Measurements from ENCODE around the gene DGKQ.

DGKQ gene

DNA sequence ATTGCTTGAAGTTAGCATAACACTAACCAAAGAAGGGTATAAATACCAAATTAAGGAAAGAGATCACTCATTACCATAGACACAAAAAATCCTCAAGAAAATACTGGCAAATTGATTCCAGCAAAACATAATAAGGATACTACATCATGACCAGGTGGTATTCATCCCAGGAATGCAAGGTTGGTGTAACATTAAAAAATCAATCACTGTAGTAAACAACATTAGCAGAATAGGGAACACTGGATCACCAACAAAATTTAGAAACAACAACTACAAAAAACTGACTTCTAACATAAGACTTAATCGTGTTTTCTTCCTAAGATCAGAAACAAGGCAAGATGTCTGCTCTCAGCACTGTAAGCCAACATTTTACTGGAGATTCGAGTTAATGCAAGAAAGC lies 55.4 kb downstream of the DGKQ start:
- H3K9me3 ChIP-seq (ENCODE audit: insufficient read depth, low read length): peaks cover 11% of the 10 kb centered on the region; the same call in 1 of the 2 replicates
- no peak overlapping the region for H3K4me3 ChIP-seq (ENCODE audit: insufficient read length, low read depth)
- H3K9ac ChIP-seq (ENCODE audit: insufficient read length, low read depth): no peak overlapping the region
- no peaks in the 10 kb centered on the region for H3K4me1 ChIP-seq (ENCODE audit: insufficient read depth, insufficient read length)
- no peak for DNase-seq (ENCODE audit: low read depth, low spot score)
- H3K27me3 ChIP-seq (ENCODE audit: insufficient read depth, insufficient read length): no peaks in the 10 kb centered on the region
- TF ChIP-seq YY1 (IDR thresholded peaks at IDR 0.05; ENCODE audit: insufficient read depth, insufficient read length) (no peak), SUZ12 (IDR thresholded peaks at IDR 0.05; ENCODE audit: extremely low read depth, insufficient read depth, insufficient read length) (no peak), ZNF274 (IDR thresholded peaks at IDR 0.05; ENCODE audit: low read depth, low read length) (no peak)
- peaks cover 7% of the 10 kb centered on the region for H3K36me3 ChIP-seq (ENCODE audit: insufficient read depth, insufficient read length, low read length)

DNA sequence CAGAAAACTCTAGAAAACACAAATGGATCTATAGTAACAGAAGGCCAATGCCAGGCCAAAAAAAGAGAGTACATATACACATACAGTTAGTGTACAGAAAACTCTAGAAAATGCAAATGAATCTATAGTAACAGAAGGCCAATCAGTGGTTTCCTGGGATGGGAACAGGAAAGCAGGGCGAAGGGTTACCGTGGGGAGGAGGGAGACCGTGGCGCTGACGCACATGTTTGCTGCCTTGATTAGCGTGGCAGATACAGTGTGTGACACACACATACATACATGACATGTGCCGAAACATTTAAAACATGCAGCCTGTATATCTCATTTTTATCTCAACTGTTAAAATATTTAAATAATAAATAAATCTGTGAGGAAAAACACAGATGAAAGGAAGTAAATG lies 55.9 kb downstream of the DGKQ start:
- Histone ChIP-seq H3K4me3 (ENCODE audit: insufficient read length, low read depth) (no peak overlapping the region), H3K9ac (ENCODE audit: insufficient read length, low read depth) (no peak overlapping the region), H3K27me3 (ENCODE audit: insufficient read depth, insufficient read length) (no peaks in the 10 kb centered on the region), H3K4me1 (ENCODE audit: insufficient read depth, insufficient read length) (no peaks in the 10 kb centered on the region), H3K9me3 (ENCODE audit: insufficient read depth, low read length) (peaks cover 11% of the 10 kb centered on the region; the same call in 1 of the 2 replicates), H3K36me3 (ENCODE audit: insufficient read depth, insufficient read length, low read length) (peaks cover 7% of the 10 kb centered on the region)
- no peak for DNase-seq (ENCODE audit: low read depth, low spot score)
- TF ChIP-seq SUZ12 (IDR thresholded peaks at IDR 0.05; ENCODE audit: extremely low read depth, insufficient read depth, insufficient read length) (no peak), ZNF274 (IDR thresholded peaks at IDR 0.05; ENCODE audit: low read depth, low read length) (no peak), YY1 (IDR thresholded peaks at IDR 0.05; ENCODE audit: insufficient read depth, insufficient read length) (no peak)

DNA sequence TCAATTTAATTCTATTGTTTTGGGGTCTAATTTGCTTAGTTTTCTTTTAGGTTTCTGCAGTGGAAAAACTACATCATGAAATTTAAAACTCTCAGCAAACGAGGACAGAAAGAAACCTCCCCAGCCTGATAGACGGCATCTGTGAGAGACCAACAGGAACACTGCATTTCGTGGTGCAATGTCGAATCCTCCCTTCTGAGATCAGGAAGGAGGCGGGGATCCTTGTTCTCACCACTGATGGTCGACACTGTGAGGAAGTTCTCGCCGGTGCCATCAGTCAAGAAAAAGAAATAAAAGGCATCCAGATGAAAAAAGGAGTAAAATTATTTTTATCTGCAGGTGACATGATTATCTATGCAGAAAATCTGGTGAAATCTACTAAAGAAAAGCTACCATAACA lies 57.8 kb downstream of the DGKQ start:
- H3K9me3 ChIP-seq (ENCODE audit: insufficient read depth, low read length): peaks cover 11% of the 10 kb centered on the region; the same call in 1 of the 2 replicates
- no peak for TF ChIP-seq ZNF274 (IDR thresholded peaks at IDR 0.05; ENCODE audit: low read depth, low read length)
- no peak for TF ChIP-seq SUZ12 (IDR thresholded peaks at IDR 0.05; ENCODE audit: extremely low read depth, insufficient read depth, insufficient read length)
- TF ChIP-seq YY1 (IDR thresholded peaks at IDR 0.05; ENCODE audit: insufficient read depth, insufficient read length): no peak
- H3K4me1 ChIP-seq (ENCODE audit: insufficient read depth, insufficient read length): peaks cover 4% of the 10 kb centered on the region
- H3K27me3 ChIP-seq (ENCODE audit: insufficient read depth, insufficient read length): no peaks in the 10 kb centered on the region
- no peak overlapping the region for H3K9ac ChIP-seq (ENCODE audit: insufficient read length, low read depth)
- peaks cover 24% of the 10 kb centered on the region for H3K36me3 ChIP-seq (ENCODE audit: insufficient read depth, insufficient read length, low read length)
- H3K4me3 ChIP-seq (ENCODE audit: insufficient read length, low read depth): no peak overlapping the region
- no peak for DNase-seq (ENCODE audit: low read depth, low spot score)

DNA sequence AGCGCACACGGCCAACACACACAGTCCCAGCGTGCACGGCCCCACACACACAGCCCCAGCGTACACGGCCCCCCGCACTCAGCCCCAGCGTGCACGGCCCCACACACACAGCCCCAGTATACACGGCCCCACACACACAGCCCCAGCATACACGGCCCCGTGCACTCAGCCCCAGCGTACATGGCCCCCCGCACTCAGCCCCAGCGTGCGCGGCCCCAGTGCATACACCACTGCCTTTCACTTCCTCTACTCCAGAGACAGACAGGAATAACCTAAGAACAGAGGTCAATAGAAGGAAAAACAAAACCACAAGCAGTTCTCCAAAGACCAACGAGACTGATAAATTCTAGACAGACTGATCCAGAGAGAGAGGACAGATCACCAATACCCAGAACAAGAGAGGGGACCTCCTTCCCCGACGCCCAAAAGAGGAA lies 58.3 kb downstream of the DGKQ start:
- Histone ChIP-seq H3K4me3 (ENCODE audit: insufficient read length, low read depth) (no peak overlapping the region), H3K27me3 (ENCODE audit: insufficient read depth, insufficient read length) (no peaks in the 10 kb centered on the region), H3K4me1 (ENCODE audit: insufficient read depth, insufficient read length) (peaks cover 4% of the 10 kb centered on the region), H3K9ac (ENCODE audit: insufficient read length, low read depth) (no peak overlapping the region), H3K36me3 (ENCODE audit: insufficient read depth, insufficient read length, low read length) (peaks cover 30% of the 10 kb centered on the region), H3K9me3 (ENCODE audit: insufficient read depth, low read length) (peaks cover 11% of the 10 kb centered on the region; the same call in 1 of the 2 replicates)
- DNase-seq (ENCODE audit: low read depth, low spot score): no peak
- TF ChIP-seq SUZ12 (IDR thresholded peaks at IDR 0.05; ENCODE audit: extremely low read depth, insufficient read depth, insufficient read length): no peak
- no peak for TF ChIP-seq YY1 (IDR thresholded peaks at IDR 0.05; ENCODE audit: insufficient read depth, insufficient read length)
- TF ChIP-seq ZNF274 (IDR thresholded peaks at IDR 0.05; ENCODE audit: low read depth, low read length): no peak

DNA sequence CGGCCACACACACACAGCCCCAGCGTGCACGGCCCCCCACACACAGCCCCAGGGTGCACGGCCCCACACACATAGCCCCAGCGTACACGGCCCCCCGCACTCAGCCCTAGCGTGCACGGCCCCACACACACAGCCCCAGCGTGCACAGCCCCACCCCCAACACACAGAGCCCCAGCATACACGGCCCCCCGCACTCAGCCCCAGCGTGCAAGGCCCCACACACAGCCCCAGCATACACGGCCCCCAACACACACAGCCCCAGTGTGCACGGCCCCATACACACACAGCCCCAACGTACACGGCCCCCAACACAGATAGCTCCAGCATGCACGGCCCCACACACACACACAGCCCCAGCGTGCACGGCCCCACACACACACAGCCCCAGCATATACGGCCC lies 58.8 kb downstream of the DGKQ start:
- peaks cover 35% of the 10 kb centered on the region for H3K36me3 ChIP-seq (ENCODE audit: insufficient read depth, insufficient read length, low read length)
- peaks cover 4% of the 10 kb centered on the region for H3K4me1 ChIP-seq (ENCODE audit: insufficient read depth, insufficient read length)
- no peak overlapping the region for H3K4me3 ChIP-seq (ENCODE audit: insufficient read length, low read depth)
- H3K9ac ChIP-seq (ENCODE audit: insufficient read length, low read depth): no peak overlapping the region
- H3K9me3 ChIP-seq (ENCODE audit: insufficient read depth, low read length): peaks cover 11% of the 10 kb centered on the region; the same call in 1 of the 2 replicates
- H3K27me3 ChIP-seq (ENCODE audit: insufficient read depth, insufficient read length): no peaks in the 10 kb centered on the region
- TF ChIP-seq ZNF274 (IDR thresholded peaks at IDR 0.05; ENCODE audit: low read depth, low read length) (no peak), YY1 (IDR thresholded peaks at IDR 0.05; ENCODE audit: insufficient read depth, insufficient read length) (no peak), SUZ12 (IDR thresholded peaks at IDR 0.05; ENCODE audit: extremely low read depth, insufficient read depth, insufficient read length) (no peak)
- DNase-seq (ENCODE audit: low read depth, low spot score): no peak

DNA sequence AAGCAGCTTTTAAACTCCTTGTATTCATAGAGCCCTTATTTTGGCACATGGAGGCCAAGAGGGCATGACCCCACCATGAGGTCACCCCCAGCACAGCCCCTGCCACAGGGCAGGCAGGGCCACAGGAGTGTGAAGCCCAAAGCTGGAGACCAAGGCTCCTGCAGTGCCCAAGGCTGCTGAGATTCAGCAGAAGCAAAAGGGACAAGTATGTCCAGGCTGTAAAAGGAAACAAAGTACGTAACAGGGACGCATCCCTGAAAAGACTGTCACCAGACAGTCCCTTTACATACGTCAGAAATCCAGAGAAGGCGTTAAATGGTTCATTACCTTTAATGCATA lies 60.1 kb downstream of the DGKQ start:
- H3K9ac ChIP-seq (ENCODE audit: insufficient read length, low read depth): no peak overlapping the region
- TF ChIP-seq SUZ12 (IDR thresholded peaks at IDR 0.05; ENCODE audit: extremely low read depth, insufficient read depth, insufficient read length) (no peak), ZNF274 (IDR thresholded peaks at IDR 0.05; ENCODE audit: low read depth, low read length) (no peak), YY1 (IDR thresholded peaks at IDR 0.05; ENCODE audit: insufficient read depth, insufficient read length) (no peak)
- peaks cover 4% of the 10 kb centered on the region for H3K4me1 ChIP-seq (ENCODE audit: insufficient read depth, insufficient read length)
- H3K27me3 ChIP-seq (ENCODE audit: insufficient read depth, insufficient read length): no peaks in the 10 kb centered on the region
- no peak overlapping the region for H3K4me3 ChIP-seq (ENCODE audit: insufficient read length, low read depth)
- DNase-seq (ENCODE audit: low read depth, low spot score): no peak
- peaks cover 6% of the 10 kb centered on the region; the same call in 1 of the 2 replicates for H3K9me3 ChIP-seq (ENCODE audit: insufficient read depth, low read length)
- peaks cover 43% of the 10 kb centered on the region for H3K36me3 ChIP-seq (ENCODE audit: insufficient read depth, insufficient read length, low read length)

DNA sequence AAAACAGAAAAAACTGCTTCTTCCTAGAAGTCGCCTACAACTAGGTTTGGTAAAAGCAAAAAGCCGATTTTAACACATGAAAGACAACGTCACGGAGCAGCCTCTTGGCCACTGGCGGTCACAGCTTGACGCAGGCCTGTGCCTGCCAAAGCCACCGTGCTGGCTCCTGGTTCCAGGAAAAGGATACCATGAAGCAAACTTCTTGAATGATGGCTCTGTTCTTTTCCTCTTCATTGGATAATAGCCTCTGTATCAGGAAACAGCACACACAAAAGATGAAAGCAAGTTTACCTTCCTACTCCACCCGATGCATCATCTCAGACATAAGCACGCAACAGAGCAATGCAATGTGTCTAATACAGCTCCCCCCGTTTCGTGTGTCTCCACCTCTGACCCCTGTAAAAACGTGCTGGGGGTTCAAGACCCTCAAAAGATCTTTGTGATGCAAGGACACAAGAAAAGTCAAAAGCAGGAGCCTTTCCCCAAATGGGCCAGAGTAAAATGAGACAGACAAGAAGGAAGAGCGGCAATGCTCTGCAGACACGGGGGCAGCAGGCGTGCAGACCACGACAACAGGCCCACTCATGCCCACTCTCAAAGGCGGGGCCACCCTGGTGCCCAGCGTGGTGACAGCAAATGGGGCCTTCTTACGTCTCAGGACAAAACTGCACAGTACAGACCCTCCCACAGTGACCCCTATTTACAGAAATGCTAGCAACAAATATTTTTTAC lies 60.7 kb downstream of the DGKQ start:
- peaks cover 4% of the 10 kb centered on the region for H3K4me1 ChIP-seq (ENCODE audit: insufficient read depth, insufficient read length)
- 0 out of 2 replicates have a peak, but pooled peaks cover under 1% of the 10 kb centered on the region for H3K9me3 ChIP-seq (ENCODE audit: insufficient read depth, low read length)
- no peak overlapping the region for H3K4me3 ChIP-seq (ENCODE audit: insufficient read length, low read depth)
- H3K9ac ChIP-seq (ENCODE audit: insufficient read length, low read depth): no peak overlapping the region
- DNase-seq (ENCODE audit: low read depth, low spot score): no peak
- TF ChIP-seq ZNF274 (IDR thresholded peaks at IDR 0.05; ENCODE audit: low read depth, low read length) (no peak), SUZ12 (IDR thresholded peaks at IDR 0.05; ENCODE audit: extremely low read depth, insufficient read depth, insufficient read length) (no peak), YY1 (IDR thresholded peaks at IDR 0.05; ENCODE audit: insufficient read depth, insufficient read length) (no peak)
- peaks cover 48% of the 10 kb centered on the region for H3K36me3 ChIP-seq (ENCODE audit: insufficient read depth, insufficient read length, low read length)
- H3K27me3 ChIP-seq (ENCODE audit: insufficient read depth, insufficient read length): no peaks in the 10 kb centered on the region

Measured in NT2/D1 (cell line).